ENCODE data around the gene HDAC1.

The HDAC1 gene

DNA sequence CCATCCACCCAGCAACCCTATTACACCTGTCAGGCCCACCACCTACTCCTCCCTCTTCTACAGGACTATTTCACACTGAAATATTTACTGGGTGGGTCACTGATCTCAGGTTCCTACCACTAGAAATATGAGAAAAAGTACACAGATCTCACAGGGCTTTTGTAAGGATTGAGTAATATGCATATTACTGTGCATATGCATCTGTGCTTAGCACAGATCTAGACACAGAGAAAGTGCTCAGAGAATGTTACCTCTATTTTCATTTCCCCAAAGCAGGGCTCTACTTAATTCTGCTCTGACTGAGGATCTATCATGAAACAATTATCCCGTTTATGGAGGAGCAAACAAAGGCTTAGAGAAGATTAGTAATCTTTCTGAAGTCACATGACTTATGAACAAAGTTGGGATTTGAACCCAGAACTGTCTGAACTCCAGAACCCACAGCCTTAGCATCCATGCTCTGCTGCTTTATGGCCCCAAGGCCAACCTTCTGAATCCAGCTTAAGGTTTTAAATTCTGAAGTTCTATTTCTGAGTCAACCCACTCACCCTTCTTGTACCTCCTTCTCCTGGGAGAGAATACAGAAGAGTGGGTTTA is 82.2 kb downstream of the HDAC1 start:
- DNase-seq (ENCODE audit: low read depth in 2 of 2) = no peak

GRCh38 chr1:32376199-32376598 is 84.3 kb downstream of the HDAC1 start:
- DNase-seq (ENCODE audit: low read depth in 2 of 2) = no peak

DNA sequence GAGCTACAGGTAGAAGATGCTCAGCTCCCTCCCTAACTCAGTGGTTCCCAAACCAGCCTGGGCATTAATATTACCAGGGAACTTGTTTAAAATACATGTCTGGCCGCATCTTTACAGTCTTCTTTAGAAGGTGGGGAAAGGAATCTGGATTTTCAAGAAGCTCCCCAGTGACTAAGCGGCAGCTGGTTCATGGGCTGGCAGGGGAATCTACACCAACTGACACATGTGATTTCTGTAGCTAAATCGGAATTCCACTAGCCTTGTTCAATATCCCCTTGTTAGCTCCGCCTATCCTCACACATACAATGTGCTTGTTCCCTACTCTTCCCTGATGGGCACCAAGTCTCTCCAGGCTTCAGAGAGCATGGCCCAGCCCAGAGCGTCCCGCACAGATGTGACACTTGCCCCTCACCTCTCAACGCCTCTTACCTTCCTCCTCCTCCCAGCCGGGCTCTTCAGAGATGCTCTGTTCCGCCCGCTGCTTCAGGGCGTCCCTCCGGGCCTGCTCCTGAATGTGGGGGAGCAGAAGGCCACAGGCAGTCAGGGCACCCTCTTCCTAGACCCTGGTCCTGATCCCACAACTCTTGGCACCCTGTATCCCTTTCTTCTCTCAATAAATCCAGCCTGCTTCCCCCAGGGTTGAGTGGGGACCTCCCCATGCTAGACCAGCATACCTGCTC is 85.8 kb downstream of the HDAC1 start:
- no peak for DNase-seq (ENCODE audit: low read depth in 2 of 2)

DNA sequence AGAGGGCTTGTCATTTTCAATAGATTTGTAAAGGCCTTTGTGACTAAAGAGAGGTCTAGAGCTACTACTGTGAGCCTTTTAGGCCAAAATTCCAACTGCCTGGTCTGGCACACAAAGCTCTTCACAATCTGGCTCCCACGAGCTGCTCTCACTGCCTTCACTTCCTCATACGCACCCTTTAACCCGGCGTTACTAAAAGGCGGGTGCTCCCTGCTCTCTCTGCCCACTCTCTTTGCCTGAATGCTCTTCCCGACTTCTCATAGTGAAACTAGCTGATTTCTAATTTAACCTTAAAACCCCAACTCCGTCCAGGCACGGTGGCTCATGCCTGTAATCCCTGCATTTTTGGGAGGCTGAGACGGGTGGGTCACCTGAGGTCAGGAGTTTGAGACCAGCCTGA is 88.2 kb downstream of the HDAC1 start:
- no peak for DNase-seq (ENCODE audit: low read depth in 2 of 2)

Measured in stimulated activated CD4-positive, alpha-beta T cell treated with anti-CD3 and anti-CD28 coated beads, Interleukin-1b, Interleukin-23, amount 100 ng/mL, for 4 hours (primary cell).